ENCODE data around the gene RYR2.

RYR2 gene

DNA sequence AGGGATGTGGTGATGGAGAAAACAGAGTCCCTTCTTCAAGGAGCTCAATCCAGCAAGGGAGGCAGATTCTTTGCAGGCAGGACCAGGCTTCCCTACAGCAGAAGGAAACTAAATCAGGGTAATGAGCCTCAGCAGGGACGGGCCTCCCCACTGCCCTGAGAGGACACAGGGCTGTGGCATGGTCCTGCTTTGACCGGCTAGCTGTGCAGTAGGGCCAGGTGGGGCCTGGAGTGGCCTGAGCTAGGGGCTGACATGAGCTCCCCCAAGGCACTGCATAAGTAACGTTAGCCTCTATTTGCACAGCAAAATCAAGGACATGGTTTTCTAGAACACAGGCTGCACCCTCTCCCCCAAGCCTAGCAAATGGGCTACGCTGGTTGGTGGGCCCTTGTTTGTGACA is 162.9 kb downstream of the RYR2 start:
- Histone ChIP-seq H3K4me2 (ENCODE audit: low read length) (no peak overlapping the region), H3K4me1 (ENCODE audit: low read length) (no peaks in the 10 kb centered on the region), H3K4me3 (ENCODE audit: low read length) (no peak overlapping the region), H3K79me2 (ENCODE audit: low read length) (no peaks in the 10 kb centered on the region), H4K20me1 (ENCODE audit: insufficient read depth, low read length) (no peaks in the 10 kb centered on the region), H3K27ac (ENCODE audit: low read length) (no peak overlapping the region), H2AFZ (ENCODE audit: low read depth, low read length) (no peak overlapping the region), H3K9me3 (ENCODE audit: insufficient read depth, low read length) (no peaks in the 10 kb centered on the region), H3K36me3 (replicated peaks; ENCODE audit: low read depth, low read length) (no peaks in the 10 kb centered on the region), H3K9ac (ENCODE audit: low read length) (no peak overlapping the region), H3K27me3 (ENCODE audit: low read depth, low read length) (no peaks in the 10 kb centered on the region; the same call in 1 of the 2 replicates)
- TF ChIP-seq, protein P1, sequence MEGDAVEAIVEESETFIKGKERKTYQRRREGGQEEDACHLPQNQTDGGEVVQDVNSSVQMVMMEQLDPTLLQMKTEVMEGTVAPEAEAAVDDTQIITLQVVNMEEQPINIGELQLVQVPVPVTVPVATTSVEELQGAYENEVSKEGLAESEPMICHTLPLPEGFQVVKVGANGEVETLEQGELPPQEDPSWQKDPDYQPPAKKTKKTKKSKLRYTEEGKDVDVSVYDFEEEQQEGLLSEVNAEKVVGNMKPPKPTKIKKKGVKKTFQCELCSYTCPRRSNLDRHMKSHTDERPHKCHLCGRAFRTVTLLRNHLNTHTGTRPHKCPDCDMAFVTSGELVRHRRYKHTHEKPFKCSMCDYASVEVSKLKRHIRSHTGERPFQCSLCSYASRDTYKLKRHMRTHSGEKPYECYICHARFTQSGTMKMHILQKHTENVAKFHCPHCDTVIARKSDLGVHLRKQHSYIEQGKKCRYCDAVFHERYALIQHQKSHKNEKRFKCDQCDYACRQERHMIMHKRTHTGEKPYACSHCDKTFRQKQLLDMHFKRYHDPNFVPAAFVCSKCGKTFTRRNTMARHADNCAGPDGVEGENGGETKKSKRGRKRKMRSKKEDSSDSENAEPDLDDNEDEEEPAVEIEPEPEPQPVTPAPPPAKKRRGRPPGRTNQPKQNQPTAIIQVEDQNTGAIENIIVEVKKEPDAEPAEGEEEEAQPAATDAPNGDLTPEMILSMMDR (IDR thresholded peaks at IDR 0.05; ENCODE audit: low read depth, low read length), result no peak
- no peak for TF ChIP-seq EZH2phosphoT487 (IDR thresholded peaks at IDR 0.05; ENCODE audit: low read depth)

DNA sequence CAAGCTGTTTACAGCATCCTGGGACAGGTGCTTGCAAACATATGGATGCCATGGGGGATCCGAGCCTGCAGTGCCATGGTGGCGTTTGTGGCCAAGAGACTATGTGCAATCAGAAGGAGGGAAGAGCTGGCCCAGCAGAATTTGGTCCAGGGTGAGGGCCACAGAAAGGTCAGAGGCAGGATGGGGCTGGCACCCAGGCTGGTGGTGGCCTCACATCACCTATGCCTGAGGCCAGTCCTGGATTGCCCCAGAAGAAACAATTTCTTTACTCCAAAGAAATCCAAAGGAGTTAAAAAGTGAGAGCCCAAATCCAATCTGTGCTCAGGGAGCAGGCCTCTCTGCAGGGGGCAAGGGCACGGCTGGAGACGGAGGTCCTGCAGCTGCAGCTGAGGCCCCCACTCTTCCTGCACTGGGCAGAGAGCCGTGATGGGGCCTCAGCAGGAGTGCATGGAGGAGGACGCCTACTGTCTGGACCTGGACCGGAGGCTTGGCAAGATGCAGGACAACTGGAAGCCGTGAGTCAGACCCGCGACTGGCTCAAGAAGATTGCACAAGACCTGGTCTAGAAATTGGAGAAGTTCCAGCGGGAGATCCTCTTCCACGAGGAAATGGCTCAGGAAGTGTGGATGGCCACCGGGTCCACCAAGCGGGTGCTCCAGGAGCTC is 163.5 kb downstream of the RYR2 start:
- Histone ChIP-seq H3K4me3 (ENCODE audit: low read length) (no peak overlapping the region), H3K9ac (ENCODE audit: low read length) (no peak overlapping the region), H3K4me1 (ENCODE audit: low read length) (no peaks in the 10 kb centered on the region), H3K79me2 (ENCODE audit: low read length) (no peaks in the 10 kb centered on the region), H3K4me2 (ENCODE audit: low read length) (no peak overlapping the region), H2AFZ (ENCODE audit: low read depth, low read length) (no peak overlapping the region), H3K9me3 (ENCODE audit: insufficient read depth, low read length) (no peaks in the 10 kb centered on the region), H3K27ac (ENCODE audit: low read length) (no peak overlapping the region), H3K36me3 (replicated peaks; ENCODE audit: low read depth, low read length) (no peaks in the 10 kb centered on the region), H4K20me1 (ENCODE audit: insufficient read depth, low read length) (no peaks in the 10 kb centered on the region), H3K27me3 (ENCODE audit: low read depth, low read length) (no peaks in the 10 kb centered on the region; the same call in none of the 2 replicates)
- TF ChIP-seq, protein P1 (IDR thresholded peaks at IDR 0.05; ENCODE audit: low read depth, low read length), result no peak
- no peak for TF ChIP-seq EZH2phosphoT487 (IDR thresholded peaks at IDR 0.05; ENCODE audit: low read depth)

DNA sequence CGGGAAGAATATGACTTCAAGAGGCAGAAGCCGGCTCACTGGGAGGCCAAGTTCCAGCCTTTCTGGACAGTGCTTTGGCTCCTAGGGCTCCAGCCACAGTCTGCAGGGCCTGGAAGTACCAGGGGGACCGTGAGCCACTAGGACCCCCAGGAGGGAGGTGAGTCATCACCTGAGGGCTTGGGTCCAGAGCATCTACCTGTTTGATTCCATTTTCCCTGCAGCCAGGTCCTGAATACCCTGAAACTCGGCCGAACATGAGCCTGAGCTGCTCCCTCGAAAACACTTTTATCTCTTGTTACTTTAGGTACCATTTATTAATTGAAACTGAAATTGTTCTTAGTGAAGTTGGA is 164.1 kb downstream of the RYR2 start:
- TF ChIP-seq, protein P1 (IDR thresholded peaks at IDR 0.05; ENCODE audit: low read depth, low read length), result no peak
- no peak for TF ChIP-seq EZH2phosphoT487 (IDR thresholded peaks at IDR 0.05; ENCODE audit: low read depth)
- no peaks in the 10 kb centered on the region; the same call in none of the 2 replicates for H3K27me3 ChIP-seq (ENCODE audit: low read depth, low read length)
- H3K36me3 ChIP-seq (replicated peaks; ENCODE audit: low read depth, low read length), result no peaks in the 10 kb centered on the region
- H4K20me1 ChIP-seq (ENCODE audit: insufficient read depth, low read length), result no peaks in the 10 kb centered on the region
- no peak overlapping the region for H3K4me3 ChIP-seq (ENCODE audit: low read length)
- no peak overlapping the region for H3K4me2 ChIP-seq (ENCODE audit: low read length)
- H3K9me3 ChIP-seq (ENCODE audit: insufficient read depth, low read length), result no peaks in the 10 kb centered on the region
- H2AFZ ChIP-seq (ENCODE audit: low read depth, low read length), result no peak overlapping the region
- no peaks in the 10 kb centered on the region for H3K4me1 ChIP-seq (ENCODE audit: low read length)
- H3K9ac ChIP-seq (ENCODE audit: low read length), result no peak overlapping the region
- no peak overlapping the region for H3K27ac ChIP-seq (ENCODE audit: low read length)
- no peaks in the 10 kb centered on the region for H3K79me2 ChIP-seq (ENCODE audit: low read length)

DNA sequence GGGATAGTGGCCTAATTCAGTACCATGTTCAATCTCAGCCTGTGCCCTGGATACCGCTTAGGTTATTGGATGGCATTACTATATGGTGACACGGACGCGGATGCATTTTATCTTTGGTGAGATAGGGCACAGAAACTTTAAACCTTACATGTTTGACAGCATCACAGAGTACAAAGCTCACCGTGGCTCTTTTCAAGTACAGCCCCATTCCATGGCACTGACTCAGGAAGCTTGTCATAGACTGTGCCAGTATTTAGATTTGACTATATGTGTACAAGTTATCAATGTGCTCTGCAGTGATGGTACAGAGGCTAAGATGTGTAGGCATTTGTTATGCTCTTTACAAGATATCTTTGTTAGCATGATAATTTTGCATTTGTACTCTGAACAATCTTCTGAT is 169.0 kb downstream of the RYR2 start:
- H3K4me2 ChIP-seq (ENCODE audit: low read length), result no peak overlapping the region
- H3K27me3 ChIP-seq (ENCODE audit: low read depth, low read length), result peaks cover 17% of the 10 kb centered on the region; the same call in 1 of the 2 replicates
- H3K36me3 ChIP-seq (replicated peaks; ENCODE audit: low read depth, low read length), result no peaks in the 10 kb centered on the region
- H4K20me1 ChIP-seq (ENCODE audit: insufficient read depth, low read length), result no peaks in the 10 kb centered on the region
- no peaks in the 10 kb centered on the region for H3K79me2 ChIP-seq (ENCODE audit: low read length)
- H3K9me3 ChIP-seq (ENCODE audit: insufficient read depth, low read length), result no peaks in the 10 kb centered on the region
- no peaks in the 10 kb centered on the region for H3K4me1 ChIP-seq (ENCODE audit: low read length)
- TF ChIP-seq, protein P1 (IDR thresholded peaks at IDR 0.05; ENCODE audit: low read depth, low read length), result no peak
- no peak overlapping the region for H3K9ac ChIP-seq (ENCODE audit: low read length)
- no peak overlapping the region for H2AFZ ChIP-seq (ENCODE audit: low read depth, low read length)
- H3K4me3 ChIP-seq (ENCODE audit: low read length), result no peak overlapping the region
- no peak overlapping the region for H3K27ac ChIP-seq (ENCODE audit: low read length)

All from OCI-LY3 (cell line).